ENCODE data around the gene SSBP2.

The SSBP2 gene

GRCh38 chr5:81425569-81425968, 325.3 kb downstream of the SSBP2 start:
- no peak for DNase-seq (ENCODE audit: low read depth)
- H3K4me3 ChIP-seq (ENCODE audit: low read length): no peak overlapping the region
- TF ChIP-seq CTCF (conservative IDR thresholded peaks at IDR 0.05; ENCODE audit: low read depth, low read length): peak; percentile 46

- H3K4me3 ChIP-seq (ENCODE audit: low read length): no peak overlapping the region
- DNase-seq (ENCODE audit: low read depth): no peak
- TF ChIP-seq CTCF (conservative IDR thresholded peaks at IDR 0.05; ENCODE audit: low read depth, low read length): no peak
Observed at GRCh38 chr5:81424728-81425127, 326.2 kb downstream of the SSBP2 start.

DNA sequence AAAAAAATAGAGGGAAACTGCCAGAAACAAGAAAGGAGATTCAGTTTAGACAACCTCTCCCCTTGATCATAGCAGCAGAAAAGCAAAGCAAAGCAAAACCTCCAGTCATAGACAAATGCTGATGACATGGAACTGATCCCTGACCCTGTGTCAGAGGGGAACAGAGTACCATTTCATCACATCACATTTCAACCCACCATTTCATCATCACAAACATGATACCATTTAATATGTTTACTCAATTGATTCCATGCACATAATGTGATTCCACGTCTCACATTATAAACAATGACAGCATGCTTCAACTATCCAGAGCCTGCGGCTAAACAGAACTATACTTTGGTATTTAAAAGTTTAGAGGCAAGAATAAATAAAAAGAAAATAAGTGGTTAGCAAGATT, 328.2 kb downstream of the SSBP2 start:
- TF ChIP-seq CTCF (conservative IDR thresholded peaks at IDR 0.05; ENCODE audit: low read depth, low read length): no peak
- no peak for DNase-seq (ENCODE audit: low read depth)
- H3K4me3 ChIP-seq (ENCODE audit: low read length): no peak overlapping the region

DNA sequence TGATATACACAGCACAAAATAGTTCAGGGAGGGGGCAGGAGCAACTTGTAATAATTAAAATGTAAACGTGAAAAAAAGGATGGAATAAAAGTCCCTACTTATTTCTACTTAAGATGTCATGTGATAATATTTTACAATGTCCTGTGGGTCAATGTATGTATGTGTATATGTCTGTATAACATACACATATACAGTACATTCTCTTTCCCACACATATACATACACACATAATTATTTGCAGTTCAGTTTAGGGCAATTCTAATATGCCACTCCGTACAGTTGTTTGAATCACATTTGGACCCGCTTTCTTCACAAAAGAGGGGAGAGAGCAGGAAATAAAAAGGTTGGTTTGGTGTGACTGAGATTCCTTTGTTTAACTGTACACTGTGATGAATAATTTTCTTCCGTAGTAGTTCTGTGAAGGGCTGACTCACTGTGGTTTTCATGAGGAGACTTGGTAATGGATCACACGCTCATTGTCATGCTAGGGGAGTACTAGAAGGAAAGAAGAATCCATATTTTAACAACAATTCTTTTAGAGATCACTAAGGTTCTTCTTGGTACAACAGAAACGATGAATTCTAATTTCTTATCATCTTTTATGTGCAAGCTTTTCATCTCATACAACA, 330.7 kb downstream of the SSBP2 start:
- no peak for TF ChIP-seq CTCF (conservative IDR thresholded peaks at IDR 0.05; ENCODE audit: low read depth, low read length)
- H3K4me3 ChIP-seq (ENCODE audit: low read length): no peak overlapping the region
- DNase-seq (ENCODE audit: low read depth): peak; percentile 50

DNA sequence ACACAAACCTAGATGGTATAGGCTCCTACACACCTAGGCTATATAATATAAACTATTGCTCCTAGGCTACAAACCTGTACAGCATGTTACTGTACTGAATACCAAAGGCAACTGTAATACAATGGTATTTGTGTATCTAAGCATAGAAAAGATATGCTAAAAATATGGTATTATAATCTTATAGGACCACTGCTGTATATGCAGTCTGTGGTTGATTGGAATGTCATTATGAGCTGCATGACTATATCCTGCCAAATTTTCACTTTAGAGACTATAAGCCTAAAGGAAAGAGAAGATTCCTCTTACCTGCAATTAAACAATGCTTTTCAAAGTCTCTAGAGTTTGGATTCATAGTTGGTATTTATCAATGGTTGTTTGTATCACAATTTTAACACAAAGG, 332.3 kb downstream of the SSBP2 start:
- no peak for TF ChIP-seq CTCF (conservative IDR thresholded peaks at IDR 0.05; ENCODE audit: low read depth, low read length)
- H3K4me3 ChIP-seq (ENCODE audit: low read length): no peak overlapping the region
- no peak for DNase-seq (ENCODE audit: low read depth)

GRCh38 chr5:81417052-81417451, 333.8 kb downstream of the SSBP2 start:
- no peak overlapping the region for H3K4me3 ChIP-seq (ENCODE audit: low read length)
- no peak for DNase-seq (ENCODE audit: low read depth)
- TF ChIP-seq CTCF (conservative IDR thresholded peaks at IDR 0.05; ENCODE audit: low read depth, low read length): no peak

DNA sequence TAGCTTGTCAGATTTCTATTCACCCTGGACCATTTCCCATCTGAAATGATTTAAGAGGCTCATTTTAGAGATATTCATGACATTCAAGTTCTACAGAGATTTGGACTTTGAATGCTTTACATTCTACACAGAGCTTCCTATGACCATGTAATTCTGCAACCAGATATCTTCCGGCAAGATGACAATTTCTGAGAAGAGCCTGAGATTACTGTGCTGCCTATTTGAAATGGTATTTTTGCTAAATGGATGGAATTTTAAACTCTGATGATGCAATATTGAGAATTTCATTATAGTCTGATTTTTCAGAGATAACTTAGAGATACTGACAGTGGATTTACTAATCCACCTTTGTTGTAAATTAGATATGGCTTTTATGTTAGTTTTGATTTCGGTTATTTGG, 341.0 kb downstream of the SSBP2 start:
- H3K4me3 ChIP-seq (ENCODE audit: low read length): no peak overlapping the region
- no peak for DNase-seq (ENCODE audit: low read depth)
- TF ChIP-seq CTCF (conservative IDR thresholded peaks at IDR 0.05; ENCODE audit: low read depth, low read length): no peak
